OCI-LY1 (cell line): ENCODE data around the gene ABCA9.

ENCODE experiments used
- H2AFZ ChIP-seq: fragments of 200-600 bp; sonication (generic), shearing (Covaris generic); 2 replicates; pipeline ENCODE4 v1.6.0; 2014; ENCODE audit warnings: antibody characterized with exemption, mild to moderate bottlenecking, low read length
- H3F3A ChIP-seq: fragments of 200-600 bp; sonication (generic), shearing (Covaris generic); 2 replicates; pipeline ENCODE4 v1.6.0; 2014; ENCODE audit warnings: mild to moderate bottlenecking, antibody characterized with exemption, low read length, moderate library complexity; ENCODE audit not compliant: insufficient read depth
- H3K27ac ChIP-seq: fragments of 200-600 bp; sonication (generic); 2 replicates; pipeline ENCODE4 v1.5.1; 2014; ENCODE audit warnings: low read length, mixed run types, mild to moderate bottlenecking, low read depth; ENCODE audit not compliant: poor library complexity, severe bottlenecking
- H3K27me3 ChIP-seq: fragments of 200-600 bp; sonication (generic); 2 replicates; pipeline ENCODE4 v1.6.0; 2014; ENCODE audit warnings: antibody characterized with exemption, mild to moderate bottlenecking, low read length, moderate library complexity; ENCODE audit not compliant: insufficient read depth
- H3K36me3 ChIP-seq: fragments of 200-600 bp; sonication (generic); 2 replicates; pipeline ENCODE4 v1.6.1; 2014; ENCODE audit warnings: mild to moderate bottlenecking, antibody characterized with exemption, low read length, moderate library complexity, mixed read lengths; ENCODE audit not compliant: insufficient read depth
- H3K4me1 ChIP-seq: fragments of 200-600 bp; sonication (generic); 2 replicates; pipeline ENCODE4 v1.5.1; 2014; ENCODE audit warnings: mild to moderate bottlenecking, low read length, moderate library complexity; ENCODE audit not compliant: insufficient read depth, severe bottlenecking
- H3K4me2 ChIP-seq: fragments of 200-600 bp; sonication (generic), shearing (Covaris generic); 2 replicates; pipeline ENCODE4 v1.6.1; 2014; ENCODE audit warnings: low read length
- H3K4me3 ChIP-seq: fragments of 200-600 bp; sonication (generic); 2 replicates; pipeline ENCODE4 v1.5.1; 2014; ENCODE audit warnings: low read length, low read depth, mild to moderate bottlenecking, mixed read lengths; ENCODE audit not compliant: poor library complexity, severe bottlenecking
- H3K79me2 ChIP-seq: fragments of 200-600 bp; shearing (Covaris generic); 2 replicates; pipeline ENCODE4 v1.6.1; 2016; ENCODE audit warnings: mixed run types, low read length, mixed read lengths; ENCODE audit not compliant: insufficient read depth
- H3K9ac ChIP-seq: fragments of 200-600 bp; sonication (generic), shearing (Covaris generic); 2 replicates; pipeline ENCODE4 v1.6.1; 2014; ENCODE audit warnings: mild to moderate bottlenecking, low read length, mixed read lengths
- H3K9me2 ChIP-seq: fragments of 200-600 bp; sonication (generic), shearing (Covaris generic); 2 replicates; pipeline ENCODE4 v1.6.1; 2014; ENCODE audit warnings: low read depth, mild to moderate bottlenecking, low read length, mixed read lengths
- H3K9me3 ChIP-seq: fragments of 200-600 bp; shearing (Covaris generic); 2 replicates; pipeline ENCODE4 v1.6.1; 2014; ENCODE audit warnings: low read length, mixed read lengths
- H4K20me1 ChIP-seq: fragments of 200-600 bp; sonication (generic), shearing (Covaris generic); 2 replicates; pipeline ENCODE4 v1.6.0; 2016; ENCODE audit warnings: mild to moderate bottlenecking, low read length; ENCODE audit not compliant: insufficient read depth
- CTCF ChIP-seq: fragments of 200-600 bp; sonication (generic), shearing (Covaris generic); IDR thresholded peaks from 2 replicates; pipeline ENCODE4 v1.5.1; 2017; ENCODE audit warnings: mild to moderate bottlenecking, antibody characterized with exemption, low read length, moderate library complexity, mixed read lengths
- EZH2 ChIP-seq: fragments of 200-600 bp; sonication (generic), shearing (Covaris generic); IDR thresholded peaks from 2 replicates; pipeline ENCODE4 v1.8.0; 2017; ENCODE audit warnings: borderline replicate concordance, mixed run types, mild to moderate bottlenecking, antibody characterized with exemption, low read length, moderate library complexity, mixed read lengths

The ABCA9 gene

GRCh38 chr17:69042308-69042707 is 18.4 kb downstream of the ABCA9 start:
- no peaks in the 10 kb centered on the region for H3K4me1 ChIP-seq

GRCh38 chr17:69031839-69032238 is 28.9 kb downstream of the ABCA9 start:
- Histone ChIP-seq H3K79me2 (no peaks in the 10 kb centered on the region), H3K9ac (no peak overlapping the region), H3F3A (no peaks in the 10 kb centered on the region), H3K4me3 (no peak overlapping the region), H3K36me3 (no peaks in the 10 kb centered on the region), H3K4me1 (no peaks in the 10 kb centered on the region), H3K9me2 (no peaks in the 10 kb centered on the region), H4K20me1 (no peaks in the 10 kb centered on the region), H3K9me3 (no peaks in the 10 kb centered on the region), H3K4me2 (no peak overlapping the region), H3K27me3 (no peaks in the 10 kb centered on the region), H2AFZ (no peak overlapping the region), H3K27ac (no peak overlapping the region)
- TF ChIP-seq EZH2, result no peak

More at GRCh38 chr17:69042308-69042707, 18.4 kb downstream of the ABCA9 start:
- H2AFZ ChIP-seq, result no peak overlapping the region
- H3K4me2 ChIP-seq, result no peak overlapping the region
- no peak overlapping the region for H3K27ac ChIP-seq
- no peaks in the 10 kb centered on the region for H3K9me3 ChIP-seq
- H3K4me3 ChIP-seq, result no peak overlapping the region
- H3K27me3 ChIP-seq, result no peaks in the 10 kb centered on the region
- H3K36me3 ChIP-seq, result no peaks in the 10 kb centered on the region
- H3K79me2 ChIP-seq, result no peaks in the 10 kb centered on the region
- no peak for TF ChIP-seq EZH2
- no peak for TF ChIP-seq CTCF
- no peaks in the 10 kb centered on the region for H3K9me2 ChIP-seq
- H3F3A ChIP-seq, result no peaks in the 10 kb centered on the region
- H3K9ac ChIP-seq, result no peak overlapping the region
- no peaks in the 10 kb centered on the region for H4K20me1 ChIP-seq

- no peak for TF ChIP-seq CTCF
- no peak for TF ChIP-seq EZH2
- no peak overlapping the region for H2AFZ ChIP-seq
- H4K20me1 ChIP-seq, result no peaks in the 10 kb centered on the region
- H3K4me1 ChIP-seq, result no peaks in the 10 kb centered on the region
- H3K4me2 ChIP-seq, result no peak overlapping the region
- no peak overlapping the region for H3K9ac ChIP-seq
- H3K79me2 ChIP-seq, result no peaks in the 10 kb centered on the region
- H3F3A ChIP-seq, result no peaks in the 10 kb centered on the region
- H3K4me3 ChIP-seq, result no peak overlapping the region
- no peaks in the 10 kb centered on the region for H3K27me3 ChIP-seq
- H3K36me3 ChIP-seq, result no peaks in the 10 kb centered on the region
- H3K27ac ChIP-seq, result no peak overlapping the region
- H3K9me2 ChIP-seq, result no peaks in the 10 kb centered on the region
- no peaks in the 10 kb centered on the region for H3K9me3 ChIP-seq
Observed at GRCh38 chr17:69030169-69030568, 30.6 kb downstream of the ABCA9 start.

- no peak overlapping the region for H3K4me2 ChIP-seq
- no peaks in the 10 kb centered on the region for H3K36me3 ChIP-seq
- no peaks in the 10 kb centered on the region for H4K20me1 ChIP-seq
- no peaks in the 10 kb centered on the region for H3K4me1 ChIP-seq
- TF ChIP-seq CTCF, result no peak
- no peak for TF ChIP-seq EZH2
- no peak overlapping the region for H3K9ac ChIP-seq
- H2AFZ ChIP-seq, result no peak overlapping the region
- H3K9me2 ChIP-seq, result no peaks in the 10 kb centered on the region
- no peaks in the 10 kb centered on the region for H3K79me2 ChIP-seq
- H3K4me3 ChIP-seq, result no peak overlapping the region
- H3K9me3 ChIP-seq, result no peaks in the 10 kb centered on the region
- no peaks in the 10 kb centered on the region for H3F3A ChIP-seq
- no peak overlapping the region for H3K27ac ChIP-seq
- H3K27me3 ChIP-seq, result no peaks in the 10 kb centered on the region
Observed at GRCh38 chr17:69018687-69019086, 42.0 kb downstream of the ABCA9 start.
